NCI-H69 (cell line): ENCODE measurements around the gene IL36G.

Source experiments
- DNase-seq: peaks from one replicate; lab custom pipeline; 2025; lab: John Stamatoyannopoulos, UW

The IL36G gene

DNA sequence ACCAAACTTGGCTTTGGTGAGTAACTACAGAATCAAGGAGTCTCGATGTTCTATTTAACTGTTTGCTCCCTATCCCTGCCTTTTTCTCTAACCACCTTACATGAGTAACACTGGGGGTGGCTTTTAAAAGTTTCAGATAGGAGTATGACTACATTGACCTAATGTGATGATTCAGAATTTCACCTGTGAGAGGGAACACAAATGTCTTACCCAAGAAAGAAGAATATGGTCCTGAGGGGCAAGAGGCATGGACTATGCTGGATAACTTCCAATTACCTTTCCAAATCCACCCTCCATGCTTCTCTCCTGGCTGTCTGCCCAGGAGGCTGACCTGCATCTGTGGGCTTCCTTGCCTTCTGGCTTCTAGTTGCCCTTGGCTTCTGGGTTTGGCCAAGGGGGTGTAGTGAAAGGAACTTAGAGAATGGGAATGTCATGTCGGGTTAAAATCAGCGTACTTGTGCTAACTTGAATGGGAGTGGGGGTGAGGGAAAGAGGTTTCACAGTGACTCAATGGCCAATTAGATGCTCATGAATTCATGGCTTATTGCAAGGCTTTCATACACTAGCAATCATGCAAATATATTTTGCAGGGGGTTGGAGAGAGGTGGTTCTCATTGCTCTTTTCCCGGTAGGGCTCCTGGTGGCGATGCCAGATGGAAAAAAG, 5.3 kb upstream of the IL36G start:
- no peak for DNase-seq

DNA sequence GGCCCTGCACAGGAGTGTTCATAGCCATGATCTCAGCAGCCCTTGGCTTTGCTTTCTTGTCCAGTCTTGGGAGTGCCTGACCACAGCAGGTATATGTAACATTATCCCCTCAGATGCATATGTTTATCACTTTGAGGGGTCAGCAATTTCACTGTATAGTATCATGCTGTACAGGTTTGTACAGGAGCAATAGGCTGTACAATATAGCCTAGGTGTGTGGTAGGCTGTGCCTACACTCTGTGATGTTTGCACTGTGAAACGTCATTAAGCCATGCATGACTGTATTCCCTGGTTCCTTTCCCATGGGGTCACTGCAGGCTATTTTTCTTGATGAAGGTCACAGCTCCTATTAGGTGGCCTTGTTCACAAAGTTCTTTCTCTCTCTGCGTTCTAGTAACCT, 4.7 kb upstream of the IL36G start:
- no peak for DNase-seq

DNA sequence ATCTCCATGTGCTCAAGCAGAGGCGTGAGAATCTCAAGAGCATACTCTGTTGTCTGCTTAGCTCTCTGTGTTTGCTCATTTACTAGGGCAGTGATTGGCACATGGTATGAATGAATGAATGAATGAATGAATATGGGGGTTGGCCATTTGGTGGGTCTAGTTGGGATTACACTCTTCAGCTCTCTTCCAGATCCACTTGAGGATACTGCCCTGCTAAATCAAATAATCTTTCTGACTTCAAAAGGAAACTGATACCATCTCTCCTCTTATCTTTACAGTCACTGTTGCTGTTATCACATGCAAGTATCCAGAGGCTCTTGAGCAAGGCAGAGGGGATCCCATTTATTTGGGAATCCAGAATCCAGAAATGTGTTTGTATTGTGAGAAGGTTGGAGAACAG, 1.9 kb downstream of the IL36G start:
- no peak for DNase-seq

DNA sequence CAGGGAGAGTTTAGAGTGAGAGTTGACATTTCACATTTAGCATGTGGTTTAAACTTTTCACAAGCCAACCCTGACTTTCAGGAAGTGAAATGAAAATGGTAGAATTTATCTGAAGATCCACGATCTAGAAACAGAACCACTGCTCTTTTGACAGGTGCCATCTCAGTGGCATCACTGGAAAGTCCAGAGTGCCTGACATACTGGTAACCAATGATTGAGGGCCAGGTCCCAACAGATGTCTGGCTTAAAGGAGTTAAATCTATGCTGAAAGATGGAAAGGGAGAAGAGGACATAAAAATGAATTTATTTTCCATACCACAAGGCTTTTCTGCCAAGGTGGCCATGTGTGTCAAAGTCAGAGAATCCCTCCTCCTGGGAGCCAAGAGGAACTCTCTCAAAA, 2.7 kb downstream of the IL36G start:
- DNase-seq, result no peak

DNA sequence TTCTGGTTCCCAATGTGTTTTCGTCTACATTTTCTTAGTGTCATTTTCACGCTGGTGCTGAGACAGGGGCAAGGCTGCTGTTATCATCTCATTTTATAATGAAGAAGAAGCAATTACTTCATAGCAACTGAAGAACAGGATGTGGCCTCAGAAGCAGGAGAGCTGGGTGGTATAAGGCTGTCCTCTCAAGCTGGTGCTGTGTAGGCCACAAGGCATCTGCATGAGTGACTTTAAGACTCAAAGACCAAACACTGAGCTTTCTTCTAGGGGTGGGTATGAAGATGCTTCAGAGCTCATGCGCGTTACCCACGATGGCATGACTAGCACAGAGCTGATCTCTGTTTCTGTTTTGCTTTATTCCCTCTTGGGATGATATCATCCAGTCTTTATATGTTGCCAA, 7.3 kb downstream of the IL36G start:
- no peak for DNase-seq

DNA sequence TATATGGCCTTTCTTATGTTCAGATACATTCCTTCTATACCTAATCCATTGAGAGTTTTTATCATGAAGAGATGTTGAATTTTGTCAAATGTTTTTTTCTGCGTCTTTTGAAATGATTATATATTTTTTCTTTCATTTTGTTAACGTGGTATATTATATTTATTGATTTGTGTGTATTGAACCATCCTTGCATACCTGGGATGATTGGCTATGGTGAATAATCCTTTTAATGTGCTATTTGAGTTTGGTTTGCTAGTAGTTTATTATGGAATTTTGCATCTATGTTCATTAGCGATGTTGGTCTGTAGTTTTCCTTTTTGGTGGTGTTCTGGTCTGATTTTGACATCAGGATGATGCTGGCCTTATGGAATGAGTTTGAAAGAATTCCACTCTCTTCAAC, 11.8 kb downstream of the IL36G start:
- DNase-seq, result no peak

DNA sequence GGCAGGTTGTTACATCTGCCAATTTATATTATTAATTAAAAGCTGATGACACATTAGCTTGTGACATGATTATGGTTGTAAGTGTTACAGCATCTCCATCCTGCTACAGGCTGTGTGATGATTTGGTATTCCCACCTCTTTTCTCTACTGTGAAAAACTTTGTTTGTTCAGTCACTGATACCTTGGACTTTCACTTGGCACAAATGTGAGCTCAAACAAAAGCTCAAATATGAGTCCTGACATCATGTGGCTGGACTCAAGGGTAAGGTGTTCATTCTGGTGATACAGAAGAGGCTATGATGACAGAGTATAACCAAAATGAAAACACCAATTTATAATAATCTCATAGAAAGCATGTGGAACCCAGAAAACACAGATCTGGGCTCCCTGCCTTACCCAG, 16.0 kb downstream of the IL36G start:
- DNase-seq, result no peak

DNA sequence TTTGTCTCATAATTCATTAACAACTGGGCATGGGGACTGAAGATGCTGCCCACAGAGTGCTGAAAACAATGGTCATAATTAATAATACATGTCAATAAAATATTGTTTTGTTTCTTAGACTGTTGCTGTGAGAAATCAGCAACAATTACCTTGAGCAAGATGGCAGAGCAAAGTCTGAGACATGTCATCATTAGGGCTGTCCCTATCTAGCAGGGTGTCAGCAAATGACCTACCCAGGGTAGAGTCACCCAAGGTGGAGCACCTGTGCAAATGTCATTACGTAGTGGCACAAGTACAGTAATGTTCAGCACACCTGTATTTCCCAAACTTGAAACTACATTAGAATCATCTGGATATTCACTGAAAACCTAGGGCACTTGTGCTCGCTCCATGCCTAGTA, 16.8 kb downstream of the IL36G start:
- DNase-seq, result no peak

DNA sequence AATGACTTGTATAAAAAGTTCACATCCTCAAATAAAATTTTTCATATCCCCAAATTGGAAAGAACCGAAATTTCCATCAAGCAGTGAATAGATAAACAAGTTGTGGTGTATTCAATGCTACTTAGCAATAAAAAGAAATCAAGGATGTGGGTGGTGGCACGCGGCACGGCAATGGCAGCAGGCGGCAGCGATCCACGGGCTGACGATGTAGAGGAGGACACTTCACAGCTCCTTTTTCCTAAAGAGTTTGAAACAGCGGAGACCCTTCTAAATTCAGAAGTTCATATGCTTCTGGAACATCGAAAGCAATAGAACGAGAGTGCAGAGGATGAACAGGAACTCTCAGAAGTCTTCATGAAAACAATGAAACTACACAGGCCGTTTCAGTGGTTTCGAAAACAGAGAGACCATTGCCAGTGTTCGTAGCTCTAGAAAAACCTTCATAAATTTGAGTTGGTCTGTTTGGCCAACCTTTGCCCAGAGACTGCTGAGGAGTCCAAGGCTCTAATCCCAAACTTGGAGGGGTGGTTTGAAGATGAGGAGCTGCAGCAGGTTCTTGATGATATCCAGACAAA, 17.6 kb downstream of the IL36G start:
- no peak for DNase-seq

DNA sequence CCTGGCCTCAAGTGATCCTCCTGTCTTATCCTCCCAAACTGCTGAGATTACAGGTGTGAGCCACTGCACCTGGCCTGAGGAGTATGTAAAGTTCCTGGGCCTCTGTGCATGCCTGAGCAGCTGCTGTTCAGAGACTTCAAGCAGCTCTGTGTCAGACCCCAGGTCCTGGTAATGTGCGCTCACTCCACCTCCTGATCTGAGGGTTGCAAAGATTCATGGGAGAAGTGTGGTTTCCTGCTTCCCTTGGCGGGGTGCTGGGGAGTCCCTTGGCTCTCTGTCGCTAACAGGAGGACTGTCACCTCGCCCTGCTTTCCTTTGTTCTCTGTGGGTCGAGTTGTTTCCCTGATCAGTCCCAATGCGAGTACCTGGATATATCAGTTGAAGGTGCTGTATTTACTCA, 18.8 kb downstream of the IL36G start:
- DNase-seq, result no peak

DNA sequence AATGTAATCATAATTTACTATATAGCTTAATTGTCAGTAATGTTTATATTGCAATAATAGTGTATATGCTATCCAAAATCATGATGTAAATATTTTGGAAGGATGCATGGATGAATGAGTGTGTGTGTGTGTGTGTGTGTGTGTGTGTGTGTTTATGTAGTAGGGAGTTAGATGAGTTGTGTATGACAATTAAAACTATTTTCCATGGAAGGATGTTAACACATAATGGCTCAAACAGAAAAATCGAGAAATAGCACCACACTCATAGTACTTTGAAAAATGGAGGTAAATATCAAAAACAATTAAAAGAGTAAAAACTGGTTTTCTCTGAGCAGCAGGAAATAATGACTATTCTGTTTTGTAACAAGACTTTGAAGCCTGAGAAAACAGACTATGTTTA, 19.3 kb downstream of the IL36G start:
- DNase-seq, result no peak

DNA sequence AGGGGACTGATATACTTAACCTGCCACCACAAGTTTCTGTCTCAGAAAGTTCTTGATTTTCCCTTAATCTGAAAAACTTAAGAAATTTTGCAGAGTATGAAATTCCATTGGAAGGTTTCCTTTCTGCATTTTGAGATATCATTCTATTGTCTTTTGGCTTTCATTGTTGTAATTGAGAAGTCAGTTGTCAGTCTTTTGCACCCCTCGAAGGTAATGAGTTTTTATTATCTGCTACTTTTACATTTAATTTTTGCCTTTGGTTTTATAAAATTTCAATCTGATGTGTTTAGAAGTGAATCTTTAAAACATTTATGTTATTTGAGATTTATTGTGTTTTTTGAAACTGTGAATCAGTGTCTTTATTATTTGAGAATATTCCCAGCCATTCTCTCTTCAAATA, 22.6 kb downstream of the IL36G start:
- DNase-seq, result no peak

DNA sequence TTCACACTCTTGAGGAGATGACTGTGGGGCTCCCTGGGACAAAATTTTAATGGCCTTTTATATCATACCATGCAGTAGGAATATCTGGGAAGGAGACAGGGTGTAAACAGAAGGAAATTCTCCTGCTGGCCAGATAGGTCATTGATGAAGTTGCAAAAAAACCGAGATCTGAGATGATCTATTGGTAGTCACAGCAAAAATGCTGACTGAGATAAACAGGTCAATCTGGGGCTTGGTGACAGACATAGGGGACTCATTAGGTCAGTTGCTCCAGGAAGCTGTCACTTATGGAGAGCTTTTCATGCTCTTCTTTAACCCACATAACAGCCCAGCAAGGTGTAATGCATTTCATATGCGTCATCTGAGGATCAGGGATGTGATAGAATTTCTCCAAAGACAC, 24.9 kb downstream of the IL36G start:
- DNase-seq, result no peak

DNA sequence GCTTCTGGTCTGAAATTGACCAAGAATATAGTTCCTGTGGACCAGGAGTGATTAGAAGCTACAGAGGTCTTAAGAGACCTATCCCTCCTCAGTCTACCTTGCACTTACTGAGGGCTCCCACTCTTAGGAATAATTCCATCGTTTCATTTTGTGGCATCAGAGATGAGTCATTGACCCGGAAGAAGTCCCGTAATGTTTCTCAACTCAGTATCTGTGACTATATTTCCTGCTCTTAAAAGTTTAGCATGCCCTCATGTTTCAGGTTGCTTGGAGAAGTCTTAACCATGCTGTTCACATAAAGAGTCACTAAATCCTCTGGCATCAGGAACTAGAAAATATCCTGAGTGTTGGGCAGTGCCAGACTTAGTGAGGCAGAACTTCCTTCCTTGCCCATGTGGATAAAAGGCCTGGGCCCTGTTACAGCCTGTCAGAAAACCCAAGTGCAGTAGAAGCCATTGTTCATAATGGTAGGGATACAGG, 27.3 kb downstream of the IL36G start, which contains the start of gene IL36A:
IL36A (plus strand) TSS at position 430 of the 480 bp plus-strand sequence. CDS start 413 bp downstream, outside the sequence.
- no peak for DNase-seq

DNA sequence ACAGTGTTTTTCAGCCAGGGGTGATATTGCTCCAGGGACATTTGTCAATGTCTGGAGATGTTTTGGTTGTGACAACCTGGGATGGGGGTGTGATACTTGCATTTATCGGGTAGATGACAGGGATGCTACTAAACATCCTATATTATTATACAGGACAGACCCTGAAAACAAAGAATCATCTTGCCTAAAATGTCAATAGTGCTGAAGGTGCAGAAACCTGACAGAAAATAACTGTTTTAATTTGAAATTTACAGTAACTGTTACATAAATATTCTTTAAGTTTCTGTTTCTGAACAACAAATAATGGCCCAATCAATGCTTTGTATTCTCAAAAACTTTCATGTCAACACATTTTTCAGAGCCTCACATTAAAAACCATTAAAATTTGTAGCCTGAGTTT, 29.4 kb downstream of the IL36G start:
- no peak for DNase-seq

DNA sequence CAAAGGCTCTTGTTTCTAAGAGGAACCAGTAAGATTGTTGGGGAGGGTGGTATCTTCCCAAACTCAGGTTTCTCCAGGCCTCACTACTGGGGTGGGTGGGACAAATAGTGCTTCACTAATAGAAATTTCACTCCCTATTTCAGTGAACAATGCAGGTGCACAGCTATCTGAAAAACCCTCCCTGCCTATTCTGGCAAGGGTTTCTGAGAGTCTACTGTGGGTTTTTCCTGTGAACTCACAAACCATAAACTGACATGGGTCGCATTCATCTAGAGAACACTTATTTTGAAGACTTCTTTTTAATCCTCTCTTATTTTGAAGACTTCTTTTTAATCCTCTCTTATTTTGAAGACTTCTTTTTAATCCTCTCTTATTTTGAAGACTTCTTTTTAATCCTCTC, 31.8 kb downstream of the IL36G start:
- no peak for DNase-seq

DNA sequence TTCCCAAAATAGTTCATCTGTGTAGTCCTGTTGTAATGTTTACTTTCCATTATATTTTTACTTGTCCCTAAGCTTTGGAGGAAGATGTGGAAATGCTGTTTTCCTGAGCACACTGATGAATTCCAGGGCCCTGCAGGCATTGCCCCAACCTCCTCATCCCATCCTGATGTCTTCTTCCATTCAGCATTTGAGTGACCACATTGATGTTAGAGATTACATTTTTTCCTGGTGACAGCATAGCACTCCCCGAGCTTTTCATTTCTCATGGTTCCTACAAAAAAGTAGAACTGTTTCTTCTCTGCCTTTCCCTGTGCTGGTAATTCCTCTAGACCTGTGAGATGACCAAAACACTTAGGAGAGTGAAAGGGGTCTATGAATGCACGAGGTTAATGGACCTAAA, 32.3 kb downstream of the IL36G start:
- DNase-seq, result no peak

DNA sequence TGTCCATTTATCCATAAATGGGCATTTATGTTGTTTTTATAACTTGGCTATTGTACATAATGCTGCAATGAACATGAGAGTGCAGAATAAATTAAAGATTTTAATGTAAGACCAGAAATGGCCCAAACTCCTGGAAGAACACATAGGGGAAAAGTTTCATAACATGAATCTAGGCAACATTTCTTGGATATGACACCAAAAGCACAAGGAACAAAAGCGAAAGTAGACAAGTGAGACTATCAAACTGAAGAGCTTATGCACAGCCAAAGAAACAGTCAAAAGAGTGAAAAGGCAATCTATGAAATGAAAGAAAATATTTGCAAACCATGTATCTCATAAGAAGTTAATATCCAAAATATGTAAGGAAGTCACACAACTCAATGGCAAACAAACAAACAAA, 33.3 kb downstream of the IL36G start:
- no peak for DNase-seq

DNA sequence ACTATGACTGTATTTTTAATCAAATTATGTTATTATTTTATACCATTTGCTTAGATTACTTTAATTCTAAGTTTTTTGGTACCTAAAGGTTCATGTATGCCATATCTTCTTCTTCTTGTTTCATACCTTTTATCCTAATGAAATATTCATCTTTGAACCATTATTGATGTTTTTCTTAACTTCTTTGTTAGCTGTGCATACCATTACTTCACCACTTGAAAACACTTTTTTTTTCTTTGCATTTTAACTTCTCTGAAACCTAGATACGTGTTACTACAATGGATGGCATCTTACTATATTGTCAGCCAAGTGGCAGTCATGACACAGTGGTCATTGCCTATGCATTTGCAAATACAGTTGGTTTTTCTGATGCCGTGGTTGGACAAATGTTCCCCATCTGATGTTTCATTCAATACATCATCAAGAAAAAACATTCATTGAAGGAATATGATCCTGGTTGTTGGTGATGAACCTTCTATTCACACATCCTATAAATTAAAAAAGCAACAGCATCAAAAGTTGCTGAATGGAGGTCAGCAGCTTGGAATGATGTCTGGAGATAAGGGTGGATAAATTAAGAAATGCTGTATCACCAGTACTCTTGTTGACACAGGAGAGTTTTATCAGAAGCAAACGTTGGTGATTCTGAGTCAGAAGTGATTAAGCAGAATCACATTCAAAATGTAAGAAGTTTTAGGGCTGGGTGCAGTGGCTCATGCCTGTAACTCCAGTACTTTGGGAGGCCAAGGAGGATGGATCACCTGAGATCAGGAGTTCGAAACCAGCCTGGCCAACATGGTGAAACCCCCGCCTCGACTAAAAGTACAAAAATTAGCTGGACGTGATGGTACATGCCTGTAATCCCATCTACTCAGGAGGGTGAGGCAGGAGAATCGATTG, 34.9 kb downstream of the IL36G start:
- no peak for DNase-seq

DNA sequence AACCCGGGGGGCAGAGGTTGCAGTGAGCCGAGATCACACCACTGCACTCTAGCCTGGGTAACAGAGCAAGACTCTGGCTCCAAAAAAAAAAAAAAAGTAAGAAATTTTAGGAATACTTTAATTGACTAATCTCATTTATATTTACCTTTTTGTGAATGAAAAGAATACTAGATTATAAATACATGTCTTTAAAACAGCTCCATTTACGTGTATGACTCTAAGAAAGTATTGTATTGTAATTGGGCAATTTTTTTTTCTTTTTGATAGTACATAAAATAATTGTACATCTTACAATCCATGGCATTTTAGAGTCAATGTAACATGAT, 35.5 kb downstream of the IL36G start:
- DNase-seq, result no peak

DNA sequence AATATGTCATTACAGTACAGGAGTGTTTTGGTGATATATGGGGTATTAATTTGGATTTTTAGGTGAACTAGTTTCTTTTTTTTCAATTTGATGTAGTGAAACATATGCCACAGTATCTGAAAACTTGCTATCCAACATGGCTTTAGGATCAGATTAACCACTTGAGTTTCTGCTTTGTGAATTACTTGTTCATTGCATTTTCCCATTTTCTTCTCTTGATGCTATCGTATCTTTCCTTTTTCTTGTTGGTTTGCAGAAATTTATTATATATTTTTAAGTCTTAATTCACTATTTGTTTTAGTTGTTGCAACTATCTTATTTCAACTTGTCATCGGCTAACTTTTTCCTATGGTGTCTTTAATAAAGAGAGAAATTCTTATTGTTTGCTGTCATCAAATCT, 36.3 kb downstream of the IL36G start:
- no peak for DNase-seq

DNA sequence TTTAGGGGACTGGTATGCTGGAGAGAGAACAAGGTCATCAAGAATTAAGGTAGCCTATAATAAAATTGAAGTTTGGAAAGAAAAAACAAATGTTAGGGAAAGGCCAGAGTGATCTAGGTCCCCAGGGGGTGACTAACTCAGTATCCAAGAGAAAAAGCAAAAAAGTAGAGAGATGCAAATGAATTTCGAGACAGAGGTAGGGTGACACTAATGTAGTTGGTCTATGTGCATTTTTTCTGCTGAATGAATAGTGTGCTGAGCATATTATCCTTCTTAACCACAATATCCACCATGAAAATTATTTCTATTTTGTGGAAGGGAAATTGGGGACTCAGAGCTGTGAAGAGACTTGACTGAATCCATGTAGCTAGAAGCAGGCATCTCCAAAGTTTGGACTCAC, 37.2 kb downstream of the IL36G start:
- no peak for DNase-seq

DNA sequence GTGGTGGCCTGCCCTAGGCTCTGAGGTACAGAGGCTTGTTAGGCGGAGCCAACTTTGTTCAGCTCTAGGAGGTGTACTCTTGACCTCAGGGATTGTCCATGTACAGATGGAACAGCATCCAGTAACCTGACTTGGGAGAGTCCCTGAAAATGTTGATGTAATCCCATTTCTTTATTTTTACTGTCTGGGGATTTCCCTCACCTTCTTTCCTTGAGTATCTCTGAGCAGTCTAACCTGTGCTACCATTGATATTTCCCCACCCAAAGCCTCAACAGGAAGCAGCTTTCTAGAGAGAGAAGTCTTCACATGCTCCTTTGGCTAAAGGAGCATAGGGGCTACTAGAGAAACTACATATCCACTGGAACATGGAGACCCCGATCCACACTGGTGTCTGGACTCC, 37.8 kb downstream of the IL36G start:
- DNase-seq, result no peak
